NT2/D1 (cell line): ENCODE data around the gene CEP72.

Experiments
- SUZ12 ChIP-seq: IDR thresholded peaks from 2 replicates; pipeline ENCODE4 v1.6.1; 2011; ENCODE audit not compliant: insufficient read length, insufficient read depth; ENCODE audit errors: extremely low read depth
- YY1 ChIP-seq: IDR thresholded peaks from 2 replicates; pipeline ENCODE4 v1.6.1; 2011; ENCODE audit not compliant: insufficient read length, insufficient read depth
- ZNF274 ChIP-seq: IDR thresholded peaks from 2 replicates; pipeline ENCODE4 v1.6.1; 2011; ENCODE audit warnings: mild to moderate bottlenecking, low read depth, low read length

DNA sequence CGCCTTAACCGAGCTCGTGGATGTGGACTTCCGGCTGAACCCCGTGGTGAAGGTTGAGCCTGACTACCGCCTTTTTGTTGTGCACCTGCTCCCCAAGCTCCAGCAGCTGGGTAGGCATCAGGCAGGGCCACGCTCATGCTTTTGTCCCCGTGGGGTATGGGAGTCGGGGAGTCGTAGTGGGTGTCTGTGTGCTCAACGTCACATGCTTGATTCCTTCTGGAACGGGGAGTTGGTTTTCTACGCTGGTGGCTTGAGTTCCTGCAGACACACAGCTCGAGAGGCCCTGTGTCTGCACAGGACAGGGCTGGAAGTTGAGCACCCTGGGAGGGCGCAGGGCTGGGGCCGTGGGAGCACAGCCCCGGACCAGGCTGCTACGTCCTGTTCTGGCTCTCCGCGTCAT lies 8.0 kb downstream of the CEP72 start:
- TF ChIP-seq ZNF274 (no peak), YY1 (no peak), SUZ12 (no peak)
